Fibroblast of villous mesenchyme (primary cell): ENCODE measurements around the gene RNFT2. TPM values are rescaled to one million over a fixed set of nuclear protein-coding genes. Genes with fewer than 3 reads are reported as not detected.
A peak's percentile ranks its signal among the peaks of the same experiment; 100 is the strongest.

ENCODE experiments used
- DNase-seq: peaks from one replicate; pipeline ENCODE4 v3.0.0-alpha.2; 2010; ENCODE audit warnings: low read depth
- H3K4me3 ChIP-seq: 2 replicates; pipeline ENCODE4 v1.5.1; 2011; ENCODE audit warnings: low read depth, mild to moderate bottlenecking, low read length
- CTCF ChIP-seq: IDR thresholded peaks from 2 replicates; pipeline ENCODE4 v1.5.1; 2012; ENCODE audit warnings: low read depth, mild to moderate bottlenecking, low read length; ENCODE audit not compliant: insufficient read depth
- total RNA-seq: library from RNA; depleted of rRNA; stranded (reverse); fragments of >200 nt; gene quantifications from 2 replicates; pipeline ENCODE4 v1.2.3, GENCODE V29; 2012

RNFT2 gene
- total RNA-seq, 1 donor: 7.3 TPM

DNA sequence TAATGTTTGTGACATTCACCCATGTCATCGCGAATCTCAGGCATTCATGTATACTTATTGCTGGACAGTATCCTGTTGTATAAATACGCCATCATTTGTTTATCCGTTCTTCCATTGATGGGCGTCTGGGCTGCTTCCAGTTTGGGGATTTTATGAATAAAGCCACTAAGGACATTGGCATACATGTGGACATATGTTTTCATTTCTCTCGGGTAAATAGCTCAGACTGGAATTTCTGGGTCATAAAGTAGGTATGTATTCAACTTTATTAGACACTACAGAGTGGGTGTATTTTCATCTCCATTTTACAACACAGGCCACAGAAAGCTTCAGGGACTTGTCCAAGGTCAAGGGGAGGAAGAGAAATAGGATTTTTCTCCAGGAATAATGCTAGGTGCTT is 94.2 kb downstream of the RNFT2 start:
- TF ChIP-seq CTCF: no peak
- DNase-seq: peak; percentile 42
- H3K4me3 ChIP-seq: no peak overlapping the region

DNA sequence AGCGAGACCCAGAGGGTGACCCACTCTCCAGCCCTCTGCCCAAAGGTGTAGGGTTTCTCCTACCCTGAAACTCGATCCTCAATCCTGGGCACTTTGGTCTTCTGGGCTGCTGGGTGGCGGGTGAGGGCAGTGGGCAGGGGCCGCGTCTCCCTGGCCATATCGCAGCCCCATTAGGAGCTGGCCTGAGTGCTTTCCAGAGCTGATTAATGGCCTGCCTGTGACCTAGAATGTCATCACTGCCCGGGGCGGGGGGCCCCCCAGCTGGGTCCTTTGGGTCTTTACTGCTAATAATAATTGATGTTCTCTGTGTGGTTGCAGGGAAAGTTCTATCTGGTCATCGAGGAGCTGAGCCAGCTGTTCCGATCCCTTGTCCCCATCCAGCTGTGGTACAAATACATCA is 95.4 kb downstream of the RNFT2 start:
- no peak for DNase-seq
- H3K4me3 ChIP-seq: no peak overlapping the region
- no peak for TF ChIP-seq CTCF

DNA sequence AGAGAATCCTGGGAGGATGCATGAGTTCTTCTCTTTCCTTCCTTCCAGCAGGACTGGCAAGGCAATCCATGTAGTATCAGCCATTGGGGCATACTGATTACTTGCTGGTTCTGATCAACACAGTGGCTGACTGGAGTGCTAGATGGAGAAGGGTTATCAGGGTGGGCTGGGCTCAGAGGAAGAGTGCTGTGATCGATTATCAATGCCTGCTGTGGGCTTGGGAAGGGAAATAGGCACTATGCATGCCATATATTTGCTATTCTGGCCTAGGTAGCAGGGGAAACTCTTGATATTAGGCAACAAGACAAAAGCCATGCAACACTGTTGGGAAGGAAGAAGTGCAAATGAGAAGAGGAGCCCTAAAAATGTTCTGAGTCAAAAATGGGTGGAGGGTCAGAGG is 97.4 kb downstream of the RNFT2 start:
- TF ChIP-seq CTCF: no peak
- no peak overlapping the region for H3K4me3 ChIP-seq
- no peak for DNase-seq

- H3K4me3 ChIP-seq: no peak overlapping the region
- no peak for TF ChIP-seq CTCF
- no peak for DNase-seq
These were observed 99.0 kb downstream of the RNFT2 start for GRCh38 chr12:116837097-116837496.

DNA sequence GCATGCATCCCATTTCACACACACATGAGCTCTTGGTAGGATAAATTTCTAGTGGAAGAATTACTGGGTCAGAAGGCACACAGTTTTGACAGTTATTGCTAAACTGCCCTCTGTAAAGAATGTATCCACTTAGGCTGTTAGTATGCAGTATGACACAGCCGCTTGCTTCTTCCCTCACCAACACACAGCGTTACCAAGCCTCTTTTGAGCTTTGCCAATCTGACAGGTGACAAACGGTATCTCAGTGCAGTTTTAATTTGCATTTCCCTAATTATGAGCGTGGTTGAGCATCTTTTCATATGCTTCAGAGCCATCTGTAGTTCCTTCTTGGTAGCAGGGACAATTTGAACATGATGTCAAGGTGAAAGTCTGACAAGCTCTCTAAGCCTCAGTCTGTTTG is 100.2 kb downstream of the RNFT2 start:
- no peak for TF ChIP-seq CTCF
- H3K4me3 ChIP-seq: no peak overlapping the region
- DNase-seq: no peak

DNA sequence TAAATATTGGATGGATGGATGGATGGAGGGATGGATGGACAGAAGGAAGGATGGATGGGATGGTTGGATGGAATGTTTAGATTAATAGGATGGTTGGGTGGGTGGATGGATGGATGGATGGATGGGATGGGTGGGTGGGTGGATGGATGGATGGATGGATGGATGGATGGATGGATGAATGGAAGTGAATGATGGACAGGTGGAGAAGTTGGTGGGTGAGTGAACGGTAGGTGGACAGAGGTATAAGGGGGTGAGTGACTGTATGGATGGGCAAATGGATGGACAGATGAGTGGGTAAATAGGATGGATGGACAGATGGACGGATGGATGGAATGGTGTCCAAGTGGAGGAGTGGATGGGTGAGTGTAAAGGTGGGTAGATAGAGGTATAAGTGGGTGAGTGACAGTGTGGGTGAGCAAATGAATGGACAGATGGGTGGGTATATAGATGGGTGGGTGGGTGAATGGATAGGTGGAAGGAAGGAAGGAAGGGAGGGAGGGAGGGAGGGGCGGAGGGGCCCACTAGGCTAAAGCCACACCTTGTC is 101.2 kb downstream of the RNFT2 start:
- no peak for DNase-seq
- H3K4me3 ChIP-seq: no peak overlapping the region
- no peak for TF ChIP-seq CTCF

- DNase-seq: no peak
- H3K4me3 ChIP-seq: no peak overlapping the region
- no peak for TF ChIP-seq CTCF
These were observed 105.0 kb downstream of the RNFT2 start for GRCh38 chr12:116843085-116843484.
